ENCODE data around the gene COQ10A.
A peak's percentile ranks its signal among the peaks of the same experiment; 100 is the strongest.

COQ10A gene

DNA sequence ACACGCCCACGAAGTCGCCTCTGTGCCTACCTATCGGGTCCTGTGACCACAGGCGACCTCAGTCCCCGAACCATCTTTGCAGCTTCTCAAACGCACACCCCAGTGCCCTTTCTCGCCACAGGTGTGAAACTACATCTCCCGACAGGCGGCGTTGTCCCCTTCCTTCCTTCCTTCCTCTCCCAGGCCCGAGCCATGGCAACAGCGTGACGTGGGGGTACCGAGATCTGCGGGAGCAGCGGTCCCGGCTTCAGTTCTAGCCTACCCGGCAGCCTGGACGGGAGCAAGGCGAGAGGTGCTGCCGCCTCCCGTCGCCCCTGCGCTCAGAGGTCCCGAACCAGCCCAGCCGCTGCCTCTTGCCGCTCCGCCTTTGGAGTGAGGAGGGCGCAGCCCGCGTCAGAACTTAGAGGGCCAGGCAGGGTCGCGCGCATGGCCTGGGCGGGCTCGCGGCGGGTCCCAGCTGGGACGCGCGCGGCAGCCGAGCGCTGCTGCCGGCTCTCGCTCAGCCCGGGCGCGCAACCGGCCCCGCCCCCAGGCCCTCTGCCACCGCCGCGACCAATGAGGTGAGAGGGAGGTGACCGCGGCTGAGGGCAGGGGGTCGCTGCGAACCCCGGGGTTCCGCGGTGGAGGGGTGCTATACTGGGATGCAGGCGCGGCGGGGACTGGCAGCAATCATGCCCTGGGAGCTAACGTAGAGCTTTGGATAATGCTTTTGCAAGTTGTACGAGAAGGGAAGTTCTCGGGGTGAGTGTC is at the start of gene COQ10A:
TSS of gene COQ10A (plus strand) at position 250 of the 750 bp plus-strand sequence. CDS start at position 427, 177 bp downstream.
- DNase-seq (ENCODE audit: low spot score): peak; percentile 86

DNA sequence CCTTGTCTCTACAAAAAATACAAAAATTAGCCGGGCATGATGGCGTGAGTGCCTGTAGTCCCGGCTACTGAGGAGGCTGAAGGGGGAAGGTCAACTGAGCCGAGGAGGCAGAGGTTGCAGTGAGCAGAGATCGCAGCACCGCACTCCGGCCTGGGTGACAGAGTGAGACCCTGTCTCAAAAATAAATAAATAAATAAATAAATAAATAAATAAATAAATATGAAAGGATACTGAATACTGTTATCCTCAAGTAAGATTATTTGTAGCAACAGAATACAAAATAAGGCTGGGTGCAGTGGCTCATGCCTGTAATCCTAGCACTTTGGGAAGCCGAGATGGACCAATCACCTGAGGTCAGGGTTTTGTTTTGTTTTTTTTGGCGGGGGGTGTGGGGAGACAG is 46.9 kb upstream of the COQ10A start:
- no peak for DNase-seq (ENCODE audit: low spot score)

DNA sequence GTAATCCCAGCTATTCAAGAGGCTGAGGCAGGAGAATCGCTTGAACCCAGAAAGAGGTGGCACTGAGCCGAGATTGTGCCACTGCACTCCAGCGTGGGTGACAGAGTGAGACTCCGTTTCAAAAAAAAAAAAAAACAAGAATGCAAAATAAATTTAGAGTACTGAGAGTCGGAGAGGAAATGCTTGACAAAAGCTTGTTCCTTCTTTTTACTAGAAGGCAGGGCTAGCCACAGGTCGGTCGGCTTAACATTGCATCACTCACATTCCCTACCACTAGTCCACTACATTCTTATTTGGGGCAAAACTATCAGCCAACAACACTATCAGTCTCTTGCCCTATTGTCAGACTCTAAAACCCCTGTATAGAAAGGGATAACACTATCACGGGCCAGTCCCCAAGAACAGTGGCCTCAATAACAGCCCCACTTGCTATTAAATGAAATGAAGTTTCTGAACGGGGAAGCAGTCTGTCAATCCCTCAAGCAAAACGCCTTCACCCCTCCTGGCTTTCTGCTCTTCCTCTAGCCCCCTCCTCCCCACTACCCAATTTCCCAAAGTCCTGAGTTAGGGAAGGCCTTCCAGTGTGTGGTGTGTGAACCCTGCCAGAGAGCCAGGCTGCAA is 46.0 kb upstream of the COQ10A start:
- peak; percentile 23 for DNase-seq (ENCODE audit: low spot score)

DNA sequence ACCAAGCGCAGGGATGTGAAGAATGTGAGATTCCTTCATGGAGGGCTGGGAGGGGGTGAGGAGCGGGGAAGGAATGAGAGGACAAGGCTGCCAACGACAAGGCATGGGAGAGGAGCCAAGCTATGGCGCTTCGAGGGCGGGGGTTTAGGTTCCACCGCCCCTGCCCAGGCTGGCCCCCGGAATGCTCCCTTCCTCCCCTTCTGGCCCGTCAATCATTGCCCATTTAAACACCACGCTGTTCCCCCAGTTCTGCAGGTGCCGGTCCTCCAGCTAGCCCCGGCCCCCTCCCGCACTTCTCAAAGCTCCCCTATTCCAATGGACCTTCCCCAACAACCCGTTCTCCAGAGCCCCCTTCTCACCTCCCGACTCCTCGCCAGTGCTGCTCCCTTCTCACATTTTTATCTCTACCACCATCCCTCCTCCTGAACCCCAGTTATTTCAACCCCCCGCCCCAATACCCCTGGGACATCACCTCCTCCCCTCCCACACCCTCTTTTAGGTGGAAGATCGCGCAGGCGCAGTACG is 45.4 kb upstream of the COQ10A start:
- no peak for DNase-seq (ENCODE audit: low spot score)

DNA sequence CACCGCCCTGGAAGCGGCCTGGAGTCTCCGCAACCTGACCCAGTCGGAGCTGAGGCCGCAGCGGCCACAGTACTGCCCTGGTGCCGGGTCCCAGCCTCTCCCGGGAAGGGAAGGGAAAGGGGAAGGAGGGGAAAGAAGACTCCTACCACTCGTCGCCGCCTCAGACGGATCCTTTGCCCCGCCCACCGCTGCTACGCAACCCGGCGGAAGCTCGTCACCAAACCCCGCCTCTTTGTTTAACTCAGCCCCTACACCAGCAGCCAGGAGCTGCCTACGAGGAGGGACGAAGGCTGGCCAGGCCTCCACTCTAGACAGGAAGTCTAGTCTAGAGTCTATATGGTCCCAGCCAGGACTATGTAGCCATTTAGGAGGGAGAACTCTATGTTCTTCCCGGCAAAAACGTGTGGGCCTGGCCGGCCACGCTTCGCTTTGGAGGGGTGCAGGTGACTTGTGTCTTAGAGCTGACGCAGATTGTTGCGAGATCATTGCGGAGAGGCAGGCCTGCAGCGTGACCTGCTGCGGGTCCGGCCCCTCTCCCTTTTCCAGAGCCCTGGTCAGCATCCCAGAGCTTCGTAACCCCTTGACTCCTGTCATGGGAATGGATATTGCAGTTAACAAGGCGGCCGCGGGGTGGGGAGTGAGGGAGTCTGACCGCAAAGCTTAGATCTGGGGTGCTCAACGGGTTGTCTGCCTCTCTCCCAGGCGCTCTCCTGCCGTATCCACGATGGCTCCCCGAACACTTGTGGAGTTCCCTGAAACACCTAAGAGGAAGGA is 44.8 kb upstream of the COQ10A start, which contains the start of gene RNF41:
TSS of gene RNF41 (minus strand) at position 166 of the 774 bp plus-strand sequence. CDS start 7,875 bp downstream, outside the sequence.
- peak; percentile 97 for DNase-seq (ENCODE audit: low spot score)

DNA sequence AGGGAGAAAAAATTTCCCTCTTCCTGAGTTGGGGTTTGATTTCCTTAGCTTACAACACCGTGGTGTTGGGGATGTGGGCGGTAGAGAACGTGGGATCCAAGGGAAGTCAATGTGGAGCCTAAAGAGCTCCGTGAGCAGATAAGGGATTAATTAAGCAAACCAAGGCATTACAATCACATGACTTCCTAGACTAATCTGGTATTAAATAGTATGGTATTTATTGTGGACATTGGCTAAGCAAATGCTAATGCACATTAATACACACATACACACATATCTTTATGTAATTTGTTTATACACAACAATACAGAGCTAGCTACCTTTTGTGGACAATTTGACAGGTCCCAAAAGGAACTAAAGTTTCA is 44.2 kb upstream of the COQ10A start:
- DNase-seq (ENCODE audit: low spot score): no peak

DNA sequence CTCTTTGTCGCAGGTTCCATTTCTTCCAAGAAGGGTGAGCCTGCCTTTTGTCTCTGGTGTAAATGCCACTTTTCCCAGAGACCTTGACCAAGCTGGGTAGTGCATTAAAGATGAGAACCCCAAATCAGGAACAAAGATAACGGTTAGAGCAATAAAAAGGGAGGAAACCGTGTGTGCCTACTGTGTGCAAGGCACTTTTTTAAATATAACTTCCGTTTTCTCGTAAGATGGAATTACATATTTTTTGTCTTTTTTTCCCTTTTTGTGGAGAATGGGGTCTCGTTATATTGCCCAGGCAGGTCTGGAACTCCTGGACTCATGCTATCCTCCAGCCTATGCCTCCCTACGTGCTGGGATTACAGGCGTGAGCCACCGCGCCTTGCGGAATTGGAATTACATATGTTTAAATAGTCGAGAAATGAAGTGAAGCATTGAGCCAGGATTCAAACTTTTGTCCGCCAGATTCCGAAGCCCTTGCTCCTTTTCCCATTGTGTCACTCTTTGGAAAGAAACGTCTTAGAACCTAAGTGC is 43.1 kb upstream of the COQ10A start:
- no peak for DNase-seq (ENCODE audit: low spot score)

DNA sequence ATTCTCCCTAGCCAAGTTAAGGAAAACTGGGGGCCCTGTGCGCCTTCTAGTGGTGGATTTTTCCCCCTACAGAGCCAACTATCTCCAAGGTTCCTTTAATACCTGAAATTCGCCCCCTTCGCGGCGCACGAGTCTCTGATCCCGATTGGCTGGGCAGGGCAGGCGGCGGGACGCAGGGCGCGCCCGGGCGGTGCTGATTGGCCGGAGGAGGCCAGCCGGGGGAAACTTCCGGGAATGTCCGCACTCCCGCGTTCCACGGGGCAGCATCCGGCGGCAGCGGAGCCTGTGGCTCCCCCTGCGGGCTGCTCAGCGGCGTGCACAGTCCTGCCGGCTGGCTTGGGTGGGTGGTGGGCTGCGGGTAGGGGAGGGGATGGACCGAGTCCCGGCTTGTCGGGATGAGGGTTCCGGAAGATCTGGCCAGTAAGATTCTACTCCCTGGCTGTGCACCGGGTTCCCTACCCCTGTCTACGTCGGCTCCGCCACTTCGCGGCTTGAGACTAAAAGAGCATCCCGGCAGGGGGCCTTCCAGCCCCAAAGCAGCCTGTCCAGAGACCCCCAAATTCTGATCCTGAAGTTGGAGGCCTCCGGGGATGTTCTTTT is 42.5 kb upstream of the COQ10A start, which contains the start of gene NABP2:
TSS of gene NABP2 (plus strand) at position 241 of the 600 bp plus-strand sequence. CDS start 515 bp downstream, outside the sequence.
- DNase-seq (ENCODE audit: low spot score): peak; percentile 97

DNA sequence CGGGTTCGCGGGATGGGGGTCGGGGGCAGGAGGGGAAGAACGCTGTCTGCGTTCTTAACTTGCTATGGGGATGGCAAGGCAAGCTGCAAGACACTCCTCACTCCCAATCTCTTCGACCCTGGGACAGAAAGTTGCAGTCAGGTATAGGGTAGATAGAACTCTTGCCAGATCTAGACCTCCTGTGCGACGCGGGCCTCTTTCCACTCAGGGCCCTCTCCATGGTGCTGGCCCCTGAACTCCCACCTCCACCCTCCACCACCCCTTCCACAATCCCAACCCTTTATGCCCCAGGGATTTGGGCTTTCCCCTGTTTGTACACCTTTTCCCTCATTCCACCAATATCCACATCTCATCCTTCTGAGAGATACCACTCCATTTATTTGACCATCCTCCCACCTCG is 41.8 kb upstream of the COQ10A start:
- no peak for DNase-seq (ENCODE audit: low spot score)

DNA sequence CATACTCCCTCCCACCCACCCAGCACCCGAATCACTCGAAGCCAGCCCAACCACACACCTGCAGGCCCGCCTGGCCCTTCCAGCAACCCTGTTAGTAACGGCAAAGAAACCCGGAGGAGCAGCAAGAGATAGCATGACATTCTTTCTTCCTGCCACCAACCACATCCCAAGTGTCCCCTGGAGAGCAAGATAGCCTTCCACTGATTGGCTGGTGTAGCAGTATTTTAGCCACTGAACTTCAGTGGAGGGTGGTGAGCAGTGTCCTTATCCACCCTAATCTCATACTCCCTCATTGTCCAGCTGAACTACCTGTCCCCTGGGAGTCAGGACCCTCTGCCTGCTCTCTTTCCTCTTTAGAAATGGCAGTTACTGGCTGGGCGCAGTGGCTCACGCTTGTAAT is 37.7 kb upstream of the COQ10A start:
- DNase-seq (ENCODE audit: low spot score): no peak

DNA sequence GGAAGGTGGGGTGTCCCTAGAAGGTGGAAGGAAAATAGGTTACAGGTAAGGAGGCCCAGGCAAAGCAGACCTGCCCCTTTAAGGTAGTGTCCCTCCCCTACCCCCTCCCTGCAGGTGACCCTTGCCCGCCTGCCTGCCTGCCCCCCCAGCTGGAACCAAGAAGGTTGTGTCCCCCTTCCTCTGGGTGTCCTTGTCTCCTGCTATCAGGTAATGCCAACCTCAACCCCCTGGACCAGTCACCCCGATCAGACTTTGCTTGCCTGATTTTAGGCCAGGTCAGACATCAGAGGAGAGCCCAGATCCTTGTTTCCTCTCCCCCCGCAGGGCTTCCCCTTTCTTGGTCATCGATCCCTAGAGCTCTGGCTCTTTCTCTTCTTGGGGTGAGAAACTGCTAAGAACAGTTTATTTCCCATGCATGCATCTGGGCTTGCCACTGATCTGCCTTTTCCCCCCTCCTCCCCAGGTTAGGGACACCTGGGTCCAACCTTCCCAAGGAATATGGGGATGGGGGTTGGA is 36.8 kb upstream of the COQ10A start, which contains the start of gene SLC39A5:
TSS of gene SLC39A5 (plus strand) at position 136 of the 516 bp plus-strand sequence. CDS start 1,224 bp downstream, outside the sequence.
- no peak for DNase-seq (ENCODE audit: low spot score)

DNA sequence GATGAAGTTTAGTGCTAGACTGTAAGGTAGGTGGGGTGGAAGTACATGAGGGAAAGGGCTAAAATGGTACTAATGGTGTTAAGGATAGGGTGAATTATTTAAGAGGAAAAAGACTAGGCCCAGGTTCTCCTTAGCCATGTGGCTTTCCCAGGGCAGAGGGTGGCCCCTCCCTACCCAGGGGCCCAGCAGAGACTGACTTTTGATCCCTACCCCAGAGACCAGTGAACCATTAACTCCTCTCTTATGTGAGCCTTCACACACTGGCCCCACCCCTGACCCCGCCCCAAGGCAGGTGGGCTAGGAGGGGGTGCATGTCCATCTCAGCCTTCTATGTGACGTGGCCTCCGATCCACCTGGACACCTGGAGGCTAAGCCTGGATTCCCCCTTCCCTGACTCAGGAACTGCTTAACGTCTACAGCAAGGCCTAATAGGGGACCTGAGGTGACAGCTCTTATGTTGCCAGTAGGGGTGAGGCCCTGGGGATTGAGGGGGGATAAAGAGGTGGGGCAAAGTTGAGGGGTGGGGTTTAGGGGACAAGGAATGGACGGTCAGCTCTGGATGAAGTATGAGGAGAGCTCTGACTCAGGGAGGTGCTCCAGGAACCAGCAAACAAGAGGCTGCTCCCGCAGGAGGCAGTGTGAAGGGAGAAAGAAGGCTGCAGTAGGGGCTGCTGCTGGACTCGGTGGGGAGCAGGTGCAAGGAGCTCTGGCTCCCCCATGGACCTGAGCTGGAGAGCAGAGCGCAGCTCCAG is 36.1 kb upstream of the COQ10A start:
- no peak for DNase-seq (ENCODE audit: low spot score)

DNA sequence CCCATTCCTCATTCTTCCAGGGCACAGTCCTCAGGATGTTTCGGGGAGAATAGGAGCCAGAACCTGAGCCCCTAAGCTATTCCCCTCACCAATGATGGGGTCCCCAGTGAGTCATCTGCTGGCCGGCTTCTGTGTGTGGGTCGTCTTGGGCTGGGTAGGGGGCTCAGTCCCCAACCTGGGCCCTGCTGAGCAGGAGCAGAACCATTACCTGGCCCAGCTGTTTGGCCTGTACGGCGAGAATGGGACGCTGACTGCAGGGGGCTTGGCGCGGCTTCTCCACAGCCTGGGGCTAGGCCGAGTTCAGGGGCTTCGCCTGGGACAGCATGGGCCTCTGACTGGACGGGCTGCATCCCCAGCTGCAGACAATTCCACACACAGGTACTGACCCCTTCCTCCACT is 35.6 kb upstream of the COQ10A start:
- no peak for DNase-seq (ENCODE audit: low spot score)

DNA sequence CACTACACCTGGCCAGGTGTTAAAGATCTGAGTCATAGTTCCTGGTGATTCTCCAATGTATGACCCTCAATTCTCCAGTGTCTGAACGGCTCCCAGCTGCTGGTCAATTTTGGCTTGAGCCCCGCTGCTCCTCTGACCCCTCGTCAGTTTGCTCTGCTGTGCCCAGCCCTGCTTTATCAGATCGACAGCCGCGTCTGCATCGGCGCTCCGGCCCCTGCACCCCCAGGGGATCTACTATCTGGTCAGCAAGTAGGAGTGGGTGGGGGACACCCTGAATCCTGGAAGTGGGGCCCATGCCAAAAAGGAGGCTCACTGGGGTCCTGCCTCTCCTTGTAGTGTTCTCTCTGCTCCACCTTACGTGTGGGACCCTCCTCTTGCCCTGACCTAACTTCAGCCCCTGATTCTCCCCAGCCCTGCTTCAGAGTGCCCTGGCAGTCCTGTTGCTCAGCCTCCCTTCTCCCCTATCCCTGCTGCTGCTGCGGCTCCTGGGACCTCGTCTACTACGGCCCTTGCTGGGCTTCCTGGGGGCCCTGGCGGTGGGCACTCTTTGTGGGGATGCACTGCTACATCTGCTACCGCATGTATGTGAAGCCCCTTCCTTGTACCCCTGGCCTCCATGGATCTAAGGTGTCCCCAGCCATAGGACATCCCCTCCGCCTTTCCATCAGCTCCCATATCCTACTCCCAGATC is 31.9 kb upstream of the COQ10A start:
- no peak for DNase-seq (ENCODE audit: low spot score)

DNA sequence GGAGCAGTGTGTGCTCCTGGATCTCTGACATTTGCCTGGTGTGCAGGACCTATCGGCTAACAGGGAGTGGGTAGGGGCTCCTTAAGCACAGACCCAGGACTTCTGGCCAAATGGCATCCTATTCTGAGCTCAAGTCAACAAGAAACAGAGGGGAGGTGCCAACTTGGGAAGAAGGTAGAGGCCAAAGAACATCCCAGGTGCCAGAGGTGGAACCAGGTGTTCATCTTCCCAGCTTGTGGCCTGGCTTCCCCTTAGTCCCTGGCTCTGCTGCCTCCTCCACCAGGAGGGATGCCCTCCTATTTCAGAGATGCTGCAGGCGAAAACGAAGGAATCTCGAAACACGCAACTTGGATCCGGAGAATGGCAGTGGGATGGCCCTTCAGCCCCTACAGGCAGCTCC is 30.7 kb upstream of the COQ10A start:
- DNase-seq (ENCODE audit: low spot score): no peak

DNA sequence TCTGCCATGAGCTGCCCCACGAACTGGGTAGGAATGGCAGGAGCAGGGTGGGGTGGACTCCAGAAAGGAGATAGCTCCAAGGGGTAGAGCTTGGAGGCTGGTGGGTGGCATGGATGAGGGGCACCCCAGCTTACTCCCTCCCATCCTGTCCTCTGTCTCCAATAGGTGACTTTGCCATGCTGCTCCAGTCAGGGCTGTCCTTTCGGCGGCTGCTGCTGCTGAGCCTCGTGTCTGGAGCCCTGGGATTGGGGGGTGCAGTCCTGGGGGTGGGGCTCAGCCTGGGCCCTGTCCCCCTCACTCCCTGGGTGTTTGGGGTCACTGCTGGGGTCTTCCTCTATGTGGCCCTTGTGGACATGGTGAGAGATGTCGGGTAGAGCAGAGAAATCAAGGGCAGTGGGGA is 29.8 kb upstream of the COQ10A start:
- no peak for DNase-seq (ENCODE audit: low spot score)

DNA sequence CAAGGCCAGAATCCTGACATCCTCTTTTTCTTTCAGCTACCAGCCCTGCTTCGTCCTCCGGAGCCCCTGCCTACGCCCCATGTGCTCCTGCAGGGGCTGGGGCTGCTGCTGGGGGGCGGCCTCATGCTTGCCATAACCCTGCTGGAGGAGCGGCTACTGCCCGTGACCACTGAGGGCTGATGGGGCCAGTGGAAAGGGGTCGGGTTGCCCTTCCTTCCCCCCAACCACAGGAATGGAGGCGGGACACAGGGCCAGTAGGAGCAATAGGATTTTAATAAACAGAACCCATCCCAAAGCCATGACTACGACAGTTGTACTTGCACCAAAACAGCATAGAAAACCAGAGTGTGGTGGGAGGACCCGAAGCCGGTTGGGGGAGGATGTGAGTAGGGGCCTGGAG is 29.2 kb upstream of the COQ10A start:
- no peak for DNase-seq (ENCODE audit: low spot score)

DNA sequence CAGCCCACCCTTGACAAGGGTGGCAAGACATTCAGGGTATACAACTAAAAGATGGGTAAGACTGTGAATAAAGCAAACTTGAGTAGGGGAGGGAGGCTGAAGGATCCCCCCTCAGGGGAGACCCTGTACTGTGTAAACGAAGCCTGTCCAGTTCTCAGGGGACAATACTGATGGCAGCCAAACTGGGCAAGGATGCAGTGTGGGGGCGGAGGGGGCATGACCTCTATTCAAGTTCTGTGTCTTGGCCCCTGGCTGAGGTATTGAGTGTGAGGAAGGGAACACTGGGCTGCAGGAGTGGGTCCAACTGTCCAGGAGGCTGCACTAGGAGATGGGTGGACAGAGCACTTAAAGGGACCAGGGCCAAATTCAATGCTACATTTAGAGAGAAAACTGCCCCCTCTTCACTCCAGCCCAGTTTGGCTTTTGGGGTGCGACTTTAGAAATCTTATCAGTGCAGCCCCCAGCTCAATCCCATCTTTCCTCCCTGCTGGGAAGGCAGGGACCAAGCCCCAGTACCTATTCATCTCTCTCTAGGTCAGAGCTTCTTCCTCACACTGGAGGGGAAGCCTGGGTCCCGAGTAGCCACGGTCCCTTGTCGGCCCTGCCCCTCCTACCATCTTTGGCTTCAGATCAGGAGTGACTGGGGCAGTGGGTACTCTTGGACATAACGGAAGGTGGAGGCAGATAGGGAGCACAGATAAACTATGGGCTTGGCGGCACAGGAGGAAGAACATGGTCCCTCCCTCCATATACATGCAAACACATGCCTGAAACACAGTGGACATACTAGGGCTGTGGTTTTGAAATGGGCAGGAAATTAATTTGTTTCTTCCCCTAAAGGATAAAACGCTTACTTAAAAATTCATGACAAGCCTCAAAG is 25.1 kb upstream of the COQ10A start:
- DNase-seq (ENCODE audit: low spot score): no peak

DNA sequence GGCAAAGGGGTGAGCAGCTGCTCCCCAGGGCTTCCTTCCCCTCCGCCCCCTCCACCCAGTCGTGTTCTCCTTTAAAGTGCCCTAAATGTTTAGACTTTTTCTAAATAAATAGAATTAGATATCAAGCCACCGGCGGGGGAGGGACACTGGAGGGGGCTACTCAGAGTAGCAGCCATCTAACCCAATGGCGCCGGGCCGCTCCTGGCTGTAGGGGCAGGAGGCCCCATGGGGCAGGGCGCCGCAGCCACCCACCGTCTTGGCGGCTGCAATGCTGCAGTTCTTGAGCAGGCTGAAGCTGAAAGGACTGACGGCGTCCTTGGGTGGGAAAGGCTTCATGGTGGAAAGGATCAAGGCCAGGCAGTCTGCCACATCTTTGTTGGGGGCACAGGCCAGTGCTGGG is 23.8 kb upstream of the COQ10A start:
- no peak for DNase-seq (ENCODE audit: low spot score)

All from hematopoietic multipotent progenitor cell treated with erythropoietin and hydrocortisone succinate and interleukin-3 and kit ligand, for 17 days (in vitro differentiated cells).